H1 (cell line): ENCODE measurements around the gene CDCP1. TPM values are rescaled to one million over a fixed set of nuclear protein-coding genes. Genes with fewer than 3 reads are reported as not detected.

Experiments used
- CTCF ChIA-PET: fragments of 300-600 bp; sonication (Branson Sonifier 250); formaldehyde crosslinking; loops from one replicate; lab custom pipeline; 2021; ENCODE audit not compliant: partially characterized antibody; lab: Charles Lee
- POLR2A ChIA-PET: fragments of 300-600 bp; sonication (Branson Sonifier 250); formaldehyde crosslinking; loops from one replicate; lab custom pipeline; 2021; ENCODE audit warnings: inconsistent platforms; ENCODE audit not compliant: partially characterized antibody; lab: Charles Lee
- DNase-seq, 2 experiments: peaks; one replicate each; pipeline versions ENCODE4 v3.0.0 to v3.0.0-alpha.2; 2010 to 2022; ENCODE audit warnings: low spot score in 2 of 2, low read depth in 1 of 2, mixed read lengths in 1 of 2
- FAIRE-seq: peaks from 2 replicates; lab custom pipeline; 2011; peaks lifted over from hg19 to GRCh38; lab: Jason Lieb, UNC
- H2AFZ ChIP-seq: 2 replicates; pipeline ENCODE4 v1.8.1; 2012; ENCODE audit warnings: low read length, inconsistent platforms
- H2AK5ac ChIP-seq: 2 replicates; pipeline ENCODE4 v1.6.1; 2013; ENCODE audit warnings: low read depth, low read length
- H2BK120ac ChIP-seq: replicated peaks from 2 replicates; pipeline ENCODE3; 2013; ENCODE audit warnings: low read depth, low read length, inconsistent platforms
- H2BK12ac ChIP-seq: 2 replicates; pipeline ENCODE4 v1.6.1; 2013; ENCODE audit warnings: low read depth, low read length
- H2BK15ac ChIP-seq: 2 replicates; pipeline ENCODE4 v1.6.1; 2013; ENCODE audit warnings: low read length
- H2BK20ac ChIP-seq: 2 replicates; pipeline ENCODE4 v1.6.1; 2013; ENCODE audit warnings: low read length
- H2BK5ac ChIP-seq: 2 replicates; pipeline ENCODE4 v1.6.1; 2013; ENCODE audit warnings: low read depth, low read length
- H3K14ac ChIP-seq: 2 replicates; pipeline ENCODE4 v1.6.1; 2013; ENCODE audit warnings: inconsistent platforms; ENCODE audit not compliant: insufficient read length
- H3K18ac ChIP-seq: 2 replicates; pipeline ENCODE4 v1.6.1; 2013; ENCODE audit warnings: low read length; ENCODE audit errors: extremely low read depth
- H3K23ac ChIP-seq: 2 replicates; pipeline ENCODE4 v1.6.1; 2013; ENCODE audit warnings: inconsistent platforms; ENCODE audit not compliant: insufficient read length
- H3K23me2 ChIP-seq: 2 replicates; pipeline ENCODE4 v1.6.1; 2013; ENCODE audit warnings: low read depth, low read length
- H3K27ac ChIP-seq: 2 replicates; pipeline ENCODE4 v1.6.1; 2011; ENCODE audit warnings: low read depth, low read length, inconsistent platforms
- H3K27me3 ChIP-seq, 4 experiments: replicated peaks in 1 of 4; 1 replicate in 1 of 4; 2 replicates in 3 of 4; pipeline versions ENCODE4 v1.6.1 to v1.8.1; 2011 to 2013; ENCODE audit warnings: low read length in 3 of 4, mild to moderate bottlenecking in 3 of 4, inconsistent platforms in 2 of 4, mixed read lengths in 2 of 4, moderate library complexity in 1 of 4; ENCODE audit not compliant: control insufficient read depth in 3 of 4, insufficient read depth in 3 of 4; ENCODE audit errors: extremely low read depth in 1 of 4
- H3K36me3 ChIP-seq, 4 experiments: 2 replicates each; pipeline versions ENCODE4 v1.6.1 to v1.8.1; 2011 to 2013; ENCODE audit warnings: mild to moderate bottlenecking in 4 of 4, low read length in 3 of 4, moderate library complexity in 2 of 4, control low read depth in 1 of 4, inconsistent platforms in 1 of 4; ENCODE audit not compliant: insufficient read depth in 4 of 4, control insufficient read depth in 2 of 4
- H3K4ac ChIP-seq: replicated peaks from 2 replicates; pipeline ENCODE3; 2013; ENCODE audit warnings: low read length, low read depth, mixed read lengths, inconsistent platforms; ENCODE audit not compliant: insufficient read length
- H3K4me1 ChIP-seq, 4 experiments: replicated peaks in 1 of 4; 1 replicate in 1 of 4; 2 replicates in 3 of 4; pipeline versions ENCODE4 v1.6.1 to v1.8.1; 2011 to 2013; ENCODE audit warnings: low read length in 3 of 4, inconsistent platforms in 2 of 4, mixed read lengths in 1 of 4; ENCODE audit not compliant: insufficient read depth in 4 of 4, control insufficient read depth in 3 of 4
- H3K4me2 ChIP-seq, 2 experiments: 2 replicates each; pipeline versions ENCODE4 v1.6.1 to v1.8.1; 2011 to 2013; ENCODE audit warnings: low read depth in 2 of 2, low read length in 2 of 2, control low read depth in 1 of 2, inconsistent platforms in 1 of 2, mild to moderate bottlenecking in 1 of 2; ENCODE audit not compliant: insufficient read depth in 1 of 2
- H3K4me3 ChIP-seq, 4 experiments: fragments of 200-600, 300-600 bp in 1 of 4; sonication (generic), shearing (Covaris generic), sonication (Bioruptor Twin) in 1 of 4; 2 replicates each; pipeline versions ENCODE4 v1.5.1 to v1.8.1; 2011 to 2016; ENCODE audit warnings: low read length in 4 of 4, low read depth in 3 of 4, control low read depth in 2 of 4, inconsistent platforms in 2 of 4, mild to moderate bottlenecking in 2 of 4, mixed read lengths in 1 of 4, moderate library complexity in 1 of 4; ENCODE audit not compliant: insufficient read depth in 2 of 4; ENCODE audit errors: extremely low read depth in 1 of 4
- H3K56ac ChIP-seq: replicated peaks from 2 replicates; pipeline ENCODE3; 2013; ENCODE audit warnings: low read depth, mild to moderate bottlenecking, mixed read lengths, low read length, inconsistent platforms; ENCODE audit not compliant: insufficient read length
- H3K79me1 ChIP-seq: 2 replicates; pipeline ENCODE4 v1.6.1; 2013; ENCODE audit warnings: low read depth, low read length, control low read depth
- H3K79me2 ChIP-seq, 2 experiments: 2 replicates each; pipeline versions ENCODE4 v1.6.1 to v1.8.1; 2012 to 2013; ENCODE audit warnings: low read length in 2 of 2, mild to moderate bottlenecking in 2 of 2, inconsistent platforms in 1 of 2; ENCODE audit not compliant: insufficient read depth in 2 of 2, control insufficient read depth in 1 of 2
- H3K9ac ChIP-seq, 4 experiments: replicated peaks in 1 of 4; 1 replicate in 1 of 4; 2 replicates in 3 of 4; pipeline versions ENCODE4 v1.6.1 to v1.8.1; 2011 to 2013; ENCODE audit warnings: low read depth in 3 of 4, low read length in 3 of 4, control low read depth in 2 of 4, mild to moderate bottlenecking in 2 of 4, moderate library complexity in 2 of 4, inconsistent platforms in 1 of 4; ENCODE audit errors: extremely low read depth in 1 of 4
- H3K9me3 ChIP-seq, 2 experiments: 2 replicates each; pipeline versions ENCODE4 v1.6.1 to v1.8.1; 2012 to 2013; ENCODE audit warnings: mild to moderate bottlenecking in 2 of 2, moderate library complexity in 2 of 2, control low read depth in 1 of 2, inconsistent platforms in 1 of 2, low read depth in 1 of 2, low read length in 1 of 2, mixed read lengths in 1 of 2; ENCODE audit not compliant: insufficient read depth in 2 of 2
- H4K20me1 ChIP-seq, 2 experiments: replicated peaks in 1 of 2; 2 replicates each; pipeline versions ENCODE3 to v1.8.1; 2011 to 2013; ENCODE audit warnings: inconsistent platforms in 2 of 2, low read length in 2 of 2, mild to moderate bottlenecking in 1 of 2; ENCODE audit not compliant: insufficient read depth in 2 of 2, control insufficient read depth in 1 of 2
- H4K5ac ChIP-seq: 2 replicates; pipeline ENCODE4 v1.6.1; 2013; ENCODE audit warnings: low read length, low read depth, mixed read lengths, inconsistent platforms; ENCODE audit not compliant: insufficient read length
- H4K8ac ChIP-seq: 2 replicates; pipeline ENCODE4 v1.8.0; 2013; ENCODE audit warnings: mild to moderate bottlenecking, moderate library complexity, low read length, inconsistent platforms; ENCODE audit not compliant: insufficient read depth; ENCODE audit errors: extremely low read depth
- H4K91ac ChIP-seq: replicated peaks from 2 replicates; pipeline ENCODE3; 2013; ENCODE audit warnings: low read length, mixed read lengths, inconsistent platforms; ENCODE audit not compliant: insufficient read length
- CTBP2 ChIP-seq: IDR thresholded peaks from 2 replicates; pipeline ENCODE4 v1.7.0; 2011; ENCODE audit warnings: borderline replicate concordance, mild to moderate bottlenecking, moderate library complexity, mixed read lengths, low read length; ENCODE audit not compliant: insufficient read depth, insufficient read length
- EZH2 ChIP-seq: fragments of 200-600 bp; sonication (generic); IDR thresholded peaks from 2 replicates; pipeline ENCODE4 v1.7.1; 2012; ENCODE audit warnings: low read depth, mild to moderate bottlenecking, moderate library complexity, low read length, inconsistent platforms; ENCODE audit not compliant: severe bottlenecking
- GTF2F1 ChIP-seq: IDR thresholded peaks from 2 replicates; pipeline ENCODE4 v1.6.1; 2012; ENCODE audit warnings: low read depth, low read length, improper control_type of control experiment, borderline replicate concordance
- JUND ChIP-seq: IDR thresholded peaks from 2 replicates; pipeline ENCODE4 v1.6.1; 2011; ENCODE audit warnings: mild to moderate bottlenecking, improper control_type of control experiment, low read length
- MAFK ChIP-seq: IDR thresholded peaks from 2 replicates; pipeline ENCODE4 v1.6.1; 2012; ENCODE audit warnings: low read depth, mild to moderate bottlenecking, improper control_type of control experiment, low read length
- RXRA ChIP-seq: IDR thresholded peaks from 2 replicates; pipeline ENCODE4 v1.6.1; 2011; ENCODE audit warnings: low read depth, mild to moderate bottlenecking, low read length, moderate library complexity; ENCODE audit not compliant: insufficient read depth
- SAP30 ChIP-seq: fragments of 300-600 bp; sonication (generic); IDR thresholded peaks from 2 replicates; pipeline ENCODE4 v1.7.1; 2012; ENCODE audit warnings: low read length, moderate library complexity, mild to moderate bottlenecking, inconsistent platforms; ENCODE audit not compliant: insufficient read depth, insufficient replicate concordance
- SIN3A ChIP-seq, 2 experiments: IDR thresholded peaks in 1 of 2; conservative IDR thresholded peaks in 1 of 2; 2 replicates each; pipeline ENCODE4 v1.6.1; 2011 to 2012; ENCODE audit warnings: low read length in 2 of 2, improper control_type of control experiment in 1 of 2, low read depth in 1 of 2, mild to moderate bottlenecking in 1 of 2
- SP1 ChIP-seq: IDR thresholded peaks from 2 replicates; pipeline ENCODE4 v1.6.1; 2011; ENCODE audit warnings: low read depth, low read length
- TEAD4 ChIP-seq: IDR thresholded peaks from 2 replicates; pipeline ENCODE4 v1.6.1; 2012; ENCODE audit warnings: low read depth, low read length, inconsistent platforms, mixed read lengths
- WGBS, 2 experiments: shearing (Covaris generic) in 1 of 2; methylation state at CpG; one replicate each; pipeline versions ENCODE4 v1.1.6 to v1.1.7; 2013 to 2015; ENCODE audit warnings: low lambda C conversion rate in 2 of 2, mixed read lengths in 2 of 2, inconsistent platforms in 1 of 2, low coverage in 1 of 2, missing lambda C conversion rate in 1 of 2; ENCODE audit not compliant: insufficient replicate concordance in 2 of 2, insufficient coverage in 1 of 2, insufficient read length in 1 of 2; ENCODE audit errors: extremely low coverage in 1 of 2, missing lambda C conversion rate in 1 of 2; 5-methylcytosine and 5-hydroxymethylcytosine counted together
- polyA plus RNA-seq, 7 experiments: library from polyadenylated mRNA; depleted of rRNA in 3 of 7; stranded (reverse) in 5 of 7; unstranded in 2 of 7; fragments of >200 nt in 5 of 7; fragments of 200-250 nt in 2 of 7; gene quantifications; 1 replicate in 5 of 7; 2 replicates in 1 of 7; 4 replicates in 1 of 7; pipeline versions ENCODE4 v1.2.1 to v1.2.3, GENCODE V29; 2011 to 2013; ENCODE audit warnings: missing spikeins in 2 of 7, mixed read lengths in 2 of 7
- total RNA-seq: library from RNA; stranded (reverse); fragmentation: NEBNext Ultra II Directional; extraction: Animal tissue kit (Norgen Biotek cat#: 25700); gene quantifications from 2 replicates; pipeline ENCODE4 v1.2.1, GENCODE V29; 2021
- TF ChIP-seq, protein P1 (sequence below), 3 experiments: IDR thresholded peaks; 1 replicate in 2 of 3; 2 replicates in 1 of 3; pipeline versions ENCODE4 v1.5.1 to v1.6.1; 2011; ENCODE audit warnings: low read length in 3 of 3, mild to moderate bottlenecking in 3 of 3, inconsistent platforms in 2 of 3, low read depth in 1 of 3, moderate library complexity in 1 of 3; ENCODE audit not compliant: insufficient read depth in 1 of 3; ENCODE audit errors: control extremely low read depth in 1 of 3

CDCP1 gene
- total and polyA plus RNA-seq, 2 of the 8 experiments (the other 6 are each of a cell fraction or from before 2014, with no cell fraction given) = 10.0 to 23.3 TPM

- Histone ChIP-seq H3K9me3 (peaks cover 0 to 3% of the 10 kb centered on the region in 2 experiments; a peak in 1 of 4 replicates), H3K23ac (no peak overlapping the region), H2AFZ (no peak overlapping the region), H2BK5ac (no peak overlapping the region), H4K8ac (no peak overlapping the region), H3K4me2 (no peak overlapping the region)
- ChIA-PET POLR2A (interaction anchor here (0.8 kb wide), 1 partner anchor 15 kb away, joined by 4 read pairs; no protein-coding TSS in a partner anchor), CTCF (interaction anchor here (0.7 to 1.2 kb wide), 3 partner anchors 31 to 121 kb away, joined by 3 to 5 read pairs (median 3); no protein-coding TSS in a partner anchor)
- TF ChIP-seq SIN3A (conservative IDR thresholded peaks at IDR 0.05 in 1 of 2, IDR thresholded peaks at IDR 0.05 in 1 of 2; ENCODE audit: low read depth in 1 of 2, low read length in 2 of 2) = no peak
- no peak for TF ChIP-seq SAP30
- no peak for TF ChIP-seq TEAD4
- TF ChIP-seq MAFK = no peak
- TF ChIP-seq EZH2 = no peak
- no peak for TF ChIP-seq SP1
- TF ChIP-seq, protein P1, sequence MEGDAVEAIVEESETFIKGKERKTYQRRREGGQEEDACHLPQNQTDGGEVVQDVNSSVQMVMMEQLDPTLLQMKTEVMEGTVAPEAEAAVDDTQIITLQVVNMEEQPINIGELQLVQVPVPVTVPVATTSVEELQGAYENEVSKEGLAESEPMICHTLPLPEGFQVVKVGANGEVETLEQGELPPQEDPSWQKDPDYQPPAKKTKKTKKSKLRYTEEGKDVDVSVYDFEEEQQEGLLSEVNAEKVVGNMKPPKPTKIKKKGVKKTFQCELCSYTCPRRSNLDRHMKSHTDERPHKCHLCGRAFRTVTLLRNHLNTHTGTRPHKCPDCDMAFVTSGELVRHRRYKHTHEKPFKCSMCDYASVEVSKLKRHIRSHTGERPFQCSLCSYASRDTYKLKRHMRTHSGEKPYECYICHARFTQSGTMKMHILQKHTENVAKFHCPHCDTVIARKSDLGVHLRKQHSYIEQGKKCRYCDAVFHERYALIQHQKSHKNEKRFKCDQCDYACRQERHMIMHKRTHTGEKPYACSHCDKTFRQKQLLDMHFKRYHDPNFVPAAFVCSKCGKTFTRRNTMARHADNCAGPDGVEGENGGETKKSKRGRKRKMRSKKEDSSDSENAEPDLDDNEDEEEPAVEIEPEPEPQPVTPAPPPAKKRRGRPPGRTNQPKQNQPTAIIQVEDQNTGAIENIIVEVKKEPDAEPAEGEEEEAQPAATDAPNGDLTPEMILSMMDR (IDR thresholded peaks at IDR 0.05; ENCODE audit: control extremely low read depth in 1 of 3, insufficient read depth in 1 of 3, low read depth in 1 of 3, low read length in 3 of 3) = no peak
- no peak for TF ChIP-seq RXRA
- no peak for TF ChIP-seq GTF2F1
- no peak for TF ChIP-seq JUND
- no peak for TF ChIP-seq CTBP2
- TF ChIP-seq, all 59 proteins: peak for 0
- Histone ChIP-seq H3K14ac (no peak overlapping the region), H3K4me1 (no peaks in the 10 kb centered on the region), H4K91ac (no peak overlapping the region), H3K36me3 (peaks cover 10 to 36% (median 26%) of the 10 kb centered on the region in 4 experiments), H3K27ac (no peak overlapping the region), H2BK15ac (no peak overlapping the region), H2BK120ac (no peak overlapping the region), H2AK5ac (no peak overlapping the region), H2BK20ac (no peak overlapping the region), H2BK12ac (no peak overlapping the region), H4K5ac (no peak overlapping the region), H3K18ac (no peak overlapping the region), H4K20me1 (no peaks in the 10 kb centered on the region), H3K9ac (no peak overlapping the region), H3K23me2 (no peaks in the 10 kb centered on the region), H3K27me3 (no peaks in the 10 kb centered on the region), H3K4me3 (no peak overlapping the region), H3K56ac (no peak overlapping the region), H3K79me2 (no peaks in the 10 kb centered on the region), H3K4ac (no peak overlapping the region), H3K79me1 (no peaks in the 10 kb centered on the region)
- DNase-seq (no peak), FAIRE-seq (no peak)
- WGBS, 2 experiments = 92% methylated on average over 7 of the region's 7 CpGs; no CpG with 5 or more reads in 1 of the 2 experiments
These were observed 59.0 kb downstream of the CDCP1 start for GRCh38 chr3:45087155-45087554.
